Measurements from ENCODE around the gene PPP1R14C.

Gene PPP1R14C

DNA sequence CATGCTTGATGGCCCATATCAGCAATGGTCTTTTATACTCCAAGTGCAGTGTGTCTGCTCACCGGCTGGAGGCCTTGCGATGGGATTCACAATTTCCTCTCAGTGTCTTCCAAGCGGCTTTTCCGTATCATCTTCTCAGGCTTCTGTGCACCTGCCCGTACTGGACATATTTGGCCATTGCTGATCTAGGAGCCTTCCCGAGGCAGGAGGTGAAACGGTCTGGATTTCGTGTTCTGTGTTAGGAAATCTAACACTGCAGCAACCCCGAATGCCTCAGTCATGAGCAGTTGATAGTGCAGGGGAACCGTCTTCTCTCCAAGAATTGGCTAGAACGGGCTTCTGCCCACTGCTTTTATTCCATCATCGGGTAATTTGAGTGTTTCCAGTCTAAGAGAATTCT is 60.5 kb downstream of the PPP1R14C start:
- no peak for DNase-seq (ENCODE audit: low read depth, low spot score)
- no peak overlapping the region for H3K4me3 ChIP-seq (ENCODE audit: low read depth, low read length)
- TF ChIP-seq, protein P1, sequence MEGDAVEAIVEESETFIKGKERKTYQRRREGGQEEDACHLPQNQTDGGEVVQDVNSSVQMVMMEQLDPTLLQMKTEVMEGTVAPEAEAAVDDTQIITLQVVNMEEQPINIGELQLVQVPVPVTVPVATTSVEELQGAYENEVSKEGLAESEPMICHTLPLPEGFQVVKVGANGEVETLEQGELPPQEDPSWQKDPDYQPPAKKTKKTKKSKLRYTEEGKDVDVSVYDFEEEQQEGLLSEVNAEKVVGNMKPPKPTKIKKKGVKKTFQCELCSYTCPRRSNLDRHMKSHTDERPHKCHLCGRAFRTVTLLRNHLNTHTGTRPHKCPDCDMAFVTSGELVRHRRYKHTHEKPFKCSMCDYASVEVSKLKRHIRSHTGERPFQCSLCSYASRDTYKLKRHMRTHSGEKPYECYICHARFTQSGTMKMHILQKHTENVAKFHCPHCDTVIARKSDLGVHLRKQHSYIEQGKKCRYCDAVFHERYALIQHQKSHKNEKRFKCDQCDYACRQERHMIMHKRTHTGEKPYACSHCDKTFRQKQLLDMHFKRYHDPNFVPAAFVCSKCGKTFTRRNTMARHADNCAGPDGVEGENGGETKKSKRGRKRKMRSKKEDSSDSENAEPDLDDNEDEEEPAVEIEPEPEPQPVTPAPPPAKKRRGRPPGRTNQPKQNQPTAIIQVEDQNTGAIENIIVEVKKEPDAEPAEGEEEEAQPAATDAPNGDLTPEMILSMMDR (IDR thresholded peaks at IDR 0.05; ENCODE audit: insufficient read depth, low read length, missing control alignments) = no peak
- CTCF ChIA-PET = no interaction called here
- POLR2A ChIA-PET = no interaction called here

DNA sequence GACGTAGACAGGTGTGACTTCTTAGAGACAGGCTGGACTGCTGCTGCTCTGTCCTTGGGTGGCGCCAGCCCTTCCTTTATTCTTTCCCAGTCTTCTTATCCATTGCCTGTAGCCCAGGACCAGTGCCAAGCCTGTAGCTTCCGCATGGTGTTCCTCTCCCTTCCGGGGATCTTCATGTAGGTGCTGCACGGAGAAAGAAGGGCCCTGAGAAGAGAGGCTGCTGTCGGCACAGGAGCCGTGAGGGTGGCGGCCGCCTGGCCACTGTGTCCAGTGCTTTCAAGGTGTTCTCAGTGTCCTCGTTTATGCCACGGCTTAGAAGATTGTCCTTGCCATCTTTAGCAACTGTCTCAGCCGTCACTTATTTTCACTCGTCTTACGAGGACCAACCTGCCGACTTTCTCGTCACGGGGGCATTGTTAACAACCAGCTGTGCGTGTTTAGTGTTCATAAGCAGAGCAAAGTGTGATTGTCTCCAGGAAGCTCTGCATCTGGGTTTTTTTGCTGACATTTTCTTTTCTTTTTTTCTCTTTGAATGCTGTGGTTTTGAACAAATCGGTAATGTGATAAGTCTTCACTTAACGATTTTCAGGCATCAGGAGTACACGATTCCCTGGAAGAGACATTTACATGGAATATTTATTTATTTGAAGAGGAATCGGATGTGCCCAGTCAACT is 61.2 kb downstream of the PPP1R14C start:
- H3K4me3 ChIP-seq (ENCODE audit: low read depth, low read length) = no peak overlapping the region
- ChIA-PET CTCF (no interaction called here), POLR2A (no interaction called here)
- TF ChIP-seq, protein P1 (IDR thresholded peaks at IDR 0.05; ENCODE audit: insufficient read depth, low read length, missing control alignments) = no peak
- no peak for DNase-seq (ENCODE audit: low read depth, low spot score)

DNA sequence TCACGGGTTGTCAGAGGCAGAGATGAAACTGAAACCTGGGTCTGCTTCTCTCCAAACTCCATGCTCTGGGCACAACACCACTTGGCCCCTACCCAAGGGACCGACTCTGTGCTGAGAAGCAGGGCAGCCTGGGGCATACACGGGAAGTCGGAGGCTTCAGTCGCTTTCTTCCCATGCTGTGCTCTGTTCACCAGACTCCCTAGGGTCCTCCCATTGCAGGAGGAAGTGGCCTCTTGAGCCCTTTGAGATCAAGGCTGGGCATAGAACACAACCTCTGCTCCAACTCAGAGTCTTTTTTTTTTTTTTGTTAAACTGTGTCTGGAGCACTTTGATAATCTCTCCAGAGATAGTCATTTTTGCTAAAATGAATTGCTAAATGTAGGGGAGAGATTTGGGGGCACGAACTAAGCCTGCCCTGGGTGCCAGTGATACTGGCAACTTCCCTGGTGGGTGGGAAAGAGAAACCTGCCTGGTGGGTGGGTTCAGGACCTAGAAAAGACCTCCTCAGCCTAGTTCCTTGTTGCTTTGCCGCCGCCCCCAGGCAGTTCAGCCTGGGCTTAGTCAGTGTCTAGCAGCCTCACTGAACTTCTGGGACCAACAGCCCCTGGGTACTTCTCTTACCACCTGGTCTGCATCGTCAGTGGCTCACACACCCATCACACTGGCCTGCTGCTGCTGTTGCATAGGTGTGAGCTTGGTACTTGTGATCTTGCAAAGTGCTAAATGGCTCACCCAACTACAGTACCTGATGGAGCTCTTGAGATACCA is 62.0 kb downstream of the PPP1R14C start:
- no peak overlapping the region for H3K4me3 ChIP-seq (ENCODE audit: low read depth, low read length)
- no peak for DNase-seq (ENCODE audit: low read depth, low spot score)
- ChIA-PET CTCF (no interaction called here), POLR2A (no interaction called here)
- TF ChIP-seq, protein P1 (IDR thresholded peaks at IDR 0.05; ENCODE audit: insufficient read depth, low read length, missing control alignments) = no peak

DNA sequence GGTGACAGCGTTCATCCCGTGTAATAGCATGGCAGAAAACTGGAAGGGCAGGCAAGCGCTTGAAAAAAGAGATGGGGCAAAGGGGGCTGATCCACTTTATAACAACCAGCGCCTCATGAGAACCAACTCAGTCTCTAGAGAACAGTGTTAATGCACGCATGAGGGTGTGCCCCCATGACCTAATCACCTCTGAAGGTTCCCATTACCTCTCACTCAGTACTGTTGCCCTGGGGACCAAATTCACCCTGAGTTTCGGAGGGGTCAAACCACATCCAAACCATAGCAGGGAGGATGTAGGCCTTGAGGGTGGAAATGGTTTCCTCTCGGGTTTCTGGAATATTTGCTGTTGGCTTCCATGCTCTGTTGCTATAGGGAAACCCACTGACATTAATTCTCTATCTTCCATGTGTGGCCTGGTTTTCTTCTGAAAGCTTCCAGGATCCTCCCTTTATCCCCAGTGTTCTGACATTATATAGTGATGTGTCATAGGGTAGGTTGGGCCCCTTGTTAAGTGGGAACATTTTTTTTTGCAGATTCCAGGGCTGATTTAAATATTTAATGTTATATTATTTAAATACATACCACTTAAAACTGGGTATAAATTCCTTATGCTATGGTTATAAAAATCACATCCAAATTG is 65.2 kb downstream of the PPP1R14C start:
- DNase-seq (ENCODE audit: low read depth, low spot score) = no peak
- POLR2A ChIA-PET = no interaction called here
- TF ChIP-seq, protein P1 (IDR thresholded peaks at IDR 0.05; ENCODE audit: insufficient read depth, low read length, missing control alignments) = no peak
- CTCF ChIA-PET = interaction anchor here (1.2 kb wide), 1 partner anchor 129 kb away, joined by 3 read pairs; no protein-coding TSS in a partner anchor
- H3K4me3 ChIP-seq (ENCODE audit: low read depth, low read length) = no peak overlapping the region

DNA sequence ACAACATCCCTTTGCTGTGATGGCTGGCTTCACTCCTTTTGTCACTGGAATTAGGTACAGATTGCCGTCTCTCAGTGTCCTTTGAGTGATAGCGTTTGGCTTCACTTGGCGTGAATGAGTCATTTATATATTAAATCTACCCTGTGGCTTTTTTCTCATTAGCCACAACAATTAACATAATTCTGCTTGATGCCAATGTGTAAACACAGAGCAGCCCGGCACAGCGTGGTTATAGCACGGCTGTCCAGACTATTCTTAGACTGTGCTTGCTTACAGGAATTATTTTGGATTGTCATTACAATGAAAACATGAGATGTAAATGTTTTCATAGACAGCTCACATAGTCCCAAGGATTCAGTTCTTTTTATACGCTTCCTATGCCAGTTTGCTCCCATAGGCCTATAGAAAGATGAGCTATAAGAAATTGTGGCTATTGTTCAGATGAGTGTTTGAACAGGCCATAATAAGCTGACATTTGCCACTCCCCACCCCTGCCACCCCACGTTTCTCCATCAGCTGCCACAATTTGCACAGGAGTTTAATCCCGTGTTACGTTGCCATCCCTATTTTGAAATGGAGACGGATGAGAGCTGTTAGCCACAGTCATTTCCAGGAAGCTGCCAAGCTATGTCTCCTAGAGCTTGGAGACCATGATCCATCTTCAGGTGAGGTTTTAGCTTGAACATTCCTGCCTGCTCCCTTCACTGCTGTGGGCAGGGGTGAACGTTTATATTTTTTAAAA is 65.9 kb downstream of the PPP1R14C start:
- H3K4me3 ChIP-seq (ENCODE audit: low read depth, low read length) = no peak overlapping the region
- ChIA-PET CTCF (interaction anchor here (1.2 kb wide), 1 partner anchor 128 kb away, joined by 3 read pairs; no protein-coding TSS in a partner anchor), POLR2A (interaction anchor here (0.6 kb wide), 2 partner anchors 22 to 217 kb away, joined by 3 read pairs; no protein-coding TSS in a partner anchor)
- no peak for DNase-seq (ENCODE audit: low read depth, low spot score)
- TF ChIP-seq, protein P1 (IDR thresholded peaks at IDR 0.05; ENCODE audit: insufficient read depth, low read length, missing control alignments) = no peak
